ENCODE data around the gene HES7. TPM values are rescaled to one million over a fixed set of nuclear protein-coding genes. Genes with fewer than 3 reads are reported as not detected.
A peak's percentile ranks its signal among the peaks of the same experiment; 100 is the strongest.

HES7 gene
- total RNA-seq, 2 experiments from 2014 or later = 0.52 to 0.53 TPM

- DNase-seq (no peak), ATAC-seq (ENCODE audit: poor library complexity) (no peak)
- H3K27ac Mint-ChIP-seq = no peak overlapping the region
- H3K36me3 Mint-ChIP-seq (ENCODE audit: low read depth) = peaks cover 66% of the 10 kb centered on the region
- ChIA-PET CTCF (interaction anchor here (1.4 to 3.1 kb wide), 3 partner anchors 17 to 36 kb away, joined by 12 to 32 read pairs (median 18); no protein-coding TSS in a partner anchor), POLR2A (interaction anchor here (0.7 to 16.4 kb wide), 24 partner anchors 8 to 677 kb away, joined by 3 to 419 read pairs (median 12); partner anchors contain the start of genes ALOXE3, AURKB, BORCS6 and CTC1)
- Histone ChIP-seq H3K4me1 (ENCODE audit: insufficient read depth, low read length) (peaks cover 88% of the 10 kb centered on the region), H3K9me3 (ENCODE audit: control insufficient read depth in 1 of 2, insufficient read depth in 1 of 2, low read length in 2 of 2) (no peaks in the 10 kb centered on the region), H3K27ac (ENCODE audit: low read depth in 1 of 2, low read length in 2 of 2) (peak overlapping the region; percentile 99 to 100), H3K36me3 (ENCODE audit: insufficient read depth, low read length) (peaks cover 30% of the 10 kb centered on the region), H3K4me3 (ENCODE audit: low read length) (peak overlapping the region; percentile 86), H3K27me3 (ENCODE audit: control insufficient read depth in 1 of 2, insufficient read depth in 2 of 2, low read length in 2 of 2) (no peaks in the 10 kb centered on the region)
- intact Hi-C loops (cut with DNase I, micrococcal nuclease) = loop anchor here (1.0 to 10.0 kb wide), 8 partner anchors 17 to 671 kb away; partner anchors contain the start of genes ALOXE3 (in 1 of the 2), CTC1 (in 1 of the 2), KDM6B (in 1 of the 2) and PFAS (in 1 of the 2)
- peaks cover 70% of the 10 kb centered on the region for H3K4me1 Mint-ChIP-seq (ENCODE audit: low read depth)
- H3K27me3 Mint-ChIP-seq = peaks cover 4% of the 10 kb centered on the region
- H3K4me3 Mint-ChIP-seq = no peak overlapping the region
- TF ChIP-seq, protein P1, sequence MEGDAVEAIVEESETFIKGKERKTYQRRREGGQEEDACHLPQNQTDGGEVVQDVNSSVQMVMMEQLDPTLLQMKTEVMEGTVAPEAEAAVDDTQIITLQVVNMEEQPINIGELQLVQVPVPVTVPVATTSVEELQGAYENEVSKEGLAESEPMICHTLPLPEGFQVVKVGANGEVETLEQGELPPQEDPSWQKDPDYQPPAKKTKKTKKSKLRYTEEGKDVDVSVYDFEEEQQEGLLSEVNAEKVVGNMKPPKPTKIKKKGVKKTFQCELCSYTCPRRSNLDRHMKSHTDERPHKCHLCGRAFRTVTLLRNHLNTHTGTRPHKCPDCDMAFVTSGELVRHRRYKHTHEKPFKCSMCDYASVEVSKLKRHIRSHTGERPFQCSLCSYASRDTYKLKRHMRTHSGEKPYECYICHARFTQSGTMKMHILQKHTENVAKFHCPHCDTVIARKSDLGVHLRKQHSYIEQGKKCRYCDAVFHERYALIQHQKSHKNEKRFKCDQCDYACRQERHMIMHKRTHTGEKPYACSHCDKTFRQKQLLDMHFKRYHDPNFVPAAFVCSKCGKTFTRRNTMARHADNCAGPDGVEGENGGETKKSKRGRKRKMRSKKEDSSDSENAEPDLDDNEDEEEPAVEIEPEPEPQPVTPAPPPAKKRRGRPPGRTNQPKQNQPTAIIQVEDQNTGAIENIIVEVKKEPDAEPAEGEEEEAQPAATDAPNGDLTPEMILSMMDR (IDR thresholded peaks at IDR 0.05) = no peak
- H3K9me3 Mint-ChIP-seq = no peaks in the 10 kb centered on the region
These were observed 32.0 kb upstream of the HES7 start for GRCh38 chr17:8155996-8156245.

GRCh38 chr17:8155231-8155995 is 31.5 kb upstream of the HES7 start:
- Mint-ChIP-seq H3K36me3 (ENCODE audit: low read depth) (peaks cover 66% of the 10 kb centered on the region), H3K27me3 (peaks cover 4% of the 10 kb centered on the region), H3K27ac (no peak overlapping the region), H3K9me3 (no peaks in the 10 kb centered on the region), H3K4me3 (no peak overlapping the region), H3K4me1 (ENCODE audit: low read depth) (peaks cover 65% of the 10 kb centered on the region)
- ChIA-PET POLR2A (interaction anchor here (0.7 to 16.4 kb wide), 20 partner anchors 8 to 469 kb away, joined by 3 to 419 read pairs (median 16); partner anchors contain the start of genes ALOXE3, BORCS6, CTC1 and HES7), CTCF (interaction anchor here (3.1 kb wide), 1 partner anchor 17 kb away, joined by 32 read pairs; no protein-coding TSS in a partner anchor)
- Histone ChIP-seq H3K4me1 (ENCODE audit: insufficient read depth, low read length) (peaks cover 88% of the 10 kb centered on the region), H3K27me3 (ENCODE audit: control insufficient read depth in 1 of 2, insufficient read depth in 2 of 2, low read length in 2 of 2) (no peaks in the 10 kb centered on the region), H3K9me3 (ENCODE audit: control insufficient read depth in 1 of 2, insufficient read depth in 1 of 2, low read length in 2 of 2) (no peaks in the 10 kb centered on the region), H3K36me3 (ENCODE audit: insufficient read depth, low read length) (peaks cover 29% of the 10 kb centered on the region), H3K27ac (ENCODE audit: low read depth in 1 of 2, low read length in 2 of 2) (peak overlapping the region; percentile 99 to 100), H3K4me3 (ENCODE audit: low read length) (peak overlapping the region; percentile 86)
- intact Hi-C loops (cut with DNase I, micrococcal nuclease) = loop anchor here (5.0 to 10.0 kb wide), 4 partner anchors 92 to 671 kb away; partner anchors contain the start of genes CTC1 (in 1 of the 2), KDM6B (in 1 of the 2), PFAS (in 1 of the 2) and POLR2A (in 1 of the 2)
- peak in 4 of 14 experiments; percentile 39 to 67 (median 54) for DNase-seq
- TF ChIP-seq, protein P1 (IDR thresholded peaks at IDR 0.05) = no peak
- ATAC-seq (ENCODE audit: poor library complexity) = no peak

DNA sequence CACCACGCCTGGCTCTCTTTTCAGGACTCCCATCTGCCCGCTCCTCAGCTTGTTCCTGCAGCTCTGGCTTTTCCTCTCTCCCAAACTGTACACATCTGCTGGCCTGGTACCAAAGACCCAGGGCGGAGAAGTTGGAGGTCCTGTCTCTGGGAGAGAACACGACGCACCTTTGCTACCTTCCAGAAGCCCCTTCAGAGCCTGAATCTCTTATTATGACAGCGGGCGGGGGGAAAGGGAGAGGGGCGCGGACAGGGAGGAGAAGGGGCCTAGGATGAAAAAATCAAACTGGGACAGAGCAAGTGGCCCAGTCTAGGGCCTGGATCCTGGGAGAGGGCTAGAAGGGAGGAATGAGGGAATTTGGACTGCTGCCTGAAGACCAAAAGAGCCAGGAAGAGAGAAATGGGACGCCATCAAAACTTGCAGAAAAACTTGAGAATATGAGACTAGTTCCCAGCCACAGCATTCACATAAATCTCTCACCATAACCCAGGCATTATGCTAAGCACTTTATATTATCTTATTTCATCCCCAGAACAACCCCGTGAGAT is 30.8 kb upstream of the HES7 start:
- Mint-ChIP-seq H3K4me1 (ENCODE audit: low read depth) (peaks cover 62% of the 10 kb centered on the region), H3K27me3 (peaks cover 4% of the 10 kb centered on the region), H3K27ac (no peak overlapping the region), H3K36me3 (ENCODE audit: low read depth) (peaks cover 66% of the 10 kb centered on the region), H3K9me3 (no peaks in the 10 kb centered on the region), H3K4me3 (no peak overlapping the region)
- no peaks in the 10 kb centered on the region for H3K9me3 ChIP-seq (ENCODE audit: control insufficient read depth in 1 of 2, insufficient read depth in 1 of 2, low read length in 2 of 2)
- POLR2A ChIA-PET = interaction anchor here (0.7 to 16.4 kb wide), 10 partner anchors 9 to 141 kb away, joined by 4 to 419 read pairs (median 26); partner anchors contain the start of genes BORCS6, SLC25A35, TMEM107 and VAMP2
- H3K4me3 ChIP-seq (ENCODE audit: low read length) = peak overlapping the region; percentile 86
- DNase-seq = no peak
- CTCF ChIA-PET = interaction anchor here (1.1 to 3.1 kb wide), 3 partner anchors 14 to 16 kb away, joined by 3 to 32 read pairs (median 6); no protein-coding TSS in a partner anchor
- TF ChIP-seq, protein P1 (IDR thresholded peaks at IDR 0.05) = no peak
- no peak for ATAC-seq (ENCODE audit: poor library complexity)
- peak overlapping the region; percentile 99 to 100 for H3K27ac ChIP-seq (ENCODE audit: low read depth in 1 of 2, low read length in 2 of 2)
- peaks cover 30% of the 10 kb centered on the region for H3K36me3 ChIP-seq (ENCODE audit: insufficient read depth, low read length)
- peaks cover 88% of the 10 kb centered on the region for H3K4me1 ChIP-seq (ENCODE audit: insufficient read depth, low read length)
- intact Hi-C loops (cut with DNase I, micrococcal nuclease) = loop anchor here (5.0 to 10.0 kb wide), 4 partner anchors 93 to 670 kb away; partner anchors contain the start of genes CTC1 (in 1 of the 2), KDM6B (in 1 of the 2), PFAS (in 1 of the 2) and POLR2A (in 1 of the 2)
- H3K27me3 ChIP-seq (ENCODE audit: control insufficient read depth in 1 of 2, insufficient read depth in 2 of 2, low read length in 2 of 2) = no peaks in the 10 kb centered on the region

All from CD4-positive, alpha-beta T cell (primary cell).